ENCODE measurements around the gene KCNQ1. TPM values are rescaled to one million over a fixed set of nuclear protein-coding genes. Genes with fewer than 3 reads are reported as not detected.

KCNQ1 gene
- total RNA-seq, 2 experiments from 2014 or later: 24.2 to 26.6 TPM

GRCh38 chr11:2715716-2716350 lies 271.0 kb downstream of the KCNQ1 start:
- Mint-ChIP-seq H3K4me3 (no peak overlapping the region), H3K27me3 (no peaks in the 10 kb centered on the region), H3K9me3 (no peaks in the 10 kb centered on the region), H3K27ac (no peak overlapping the region), H3K4me1 (no peaks in the 10 kb centered on the region), H3K36me3 (no peaks in the 10 kb centered on the region)
- ATAC-seq (ENCODE audit: low read depth) (no peak), DNase-seq (no peak)
- POLR2A ChIA-PET: no interaction called here

GRCh38 chr11:2716376-2717095 lies 271.7 kb downstream of the KCNQ1 start:
- Mint-ChIP-seq H3K4me3 (no peak overlapping the region), H3K27ac (no peak overlapping the region), H3K9me3 (no peaks in the 10 kb centered on the region), H3K4me1 (no peaks in the 10 kb centered on the region), H3K36me3 (no peaks in the 10 kb centered on the region), H3K27me3 (no peaks in the 10 kb centered on the region)
- ATAC-seq (ENCODE audit: low read depth): no peak
- POLR2A ChIA-PET: no interaction called here
- no peak for DNase-seq

GRCh38 chr11:2717561-2718325 lies 272.9 kb downstream of the KCNQ1 start:
- Mint-ChIP-seq H3K27ac (no peak overlapping the region), H3K9me3 (no peaks in the 10 kb centered on the region), H3K4me1 (no peaks in the 10 kb centered on the region), H3K4me3 (no peak overlapping the region), H3K27me3 (no peaks in the 10 kb centered on the region), H3K36me3 (no peaks in the 10 kb centered on the region)
- ATAC-seq (ENCODE audit: low read depth): no peak
- POLR2A ChIA-PET: no interaction called here
- DNase-seq: no peak

- Mint-ChIP-seq H3K27me3 (no peaks in the 10 kb centered on the region), H3K4me1 (no peaks in the 10 kb centered on the region), H3K27ac (no peak overlapping the region), H3K4me3 (no peak overlapping the region), H3K36me3 (no peaks in the 10 kb centered on the region), H3K9me3 (no peaks in the 10 kb centered on the region)
- no peak for DNase-seq
- POLR2A ChIA-PET: no interaction called here
- ATAC-seq (ENCODE audit: low read depth): no peak
Observed at GRCh38 chr11:2718817-2719438, 274.1 kb downstream of the KCNQ1 start.

- Mint-ChIP-seq H3K27ac (no peak overlapping the region), H3K27me3 (no peaks in the 10 kb centered on the region), H3K4me3 (no peak overlapping the region), H3K9me3 (no peaks in the 10 kb centered on the region), H3K36me3 (no peaks in the 10 kb centered on the region), H3K4me1 (no peaks in the 10 kb centered on the region)
- POLR2A ChIA-PET: no interaction called here
- DNase-seq: no peak
- ATAC-seq (ENCODE audit: low read depth): no peak
Observed at GRCh38 chr11:2719831-2720590, 275.2 kb downstream of the KCNQ1 start.

- POLR2A ChIA-PET: no interaction called here
- ATAC-seq (ENCODE audit: low read depth) (no peak), DNase-seq (no peak)
Observed at GRCh38 chr11:2721210-2721916, 276.6 kb downstream of the KCNQ1 start.

GRCh38 chr11:2722955-2723354 lies 278.1 kb downstream of the KCNQ1 start:
- H3K4me1 Mint-ChIP-seq: no peaks in the 10 kb centered on the region
- POLR2A ChIA-PET: no interaction called here
- no peak overlapping the region for H3K4me3 Mint-ChIP-seq
- H3K36me3 Mint-ChIP-seq: no peaks in the 10 kb centered on the region
- H3K27ac Mint-ChIP-seq: no peak overlapping the region
- ATAC-seq (ENCODE audit: low read depth): no peak
- DNase-seq: no peak
- H3K27me3 Mint-ChIP-seq: no peaks in the 10 kb centered on the region
- H3K9me3 Mint-ChIP-seq: no peaks in the 10 kb centered on the region

More at GRCh38 chr11:2721210-2721916, 276.6 kb downstream of the KCNQ1 start:
- Mint-ChIP-seq H3K27me3 (no peaks in the 10 kb centered on the region), H3K27ac (no peak overlapping the region), H3K4me3 (no peak overlapping the region), H3K36me3 (no peaks in the 10 kb centered on the region), H3K9me3 (no peaks in the 10 kb centered on the region), H3K4me1 (no peaks in the 10 kb centered on the region)

GRCh38 chr11:2724104-2724503 lies 279.3 kb downstream of the KCNQ1 start:
- no peaks in the 10 kb centered on the region for H3K27me3 Mint-ChIP-seq
- H3K4me1 Mint-ChIP-seq: no peaks in the 10 kb centered on the region
- no peak for ATAC-seq (ENCODE audit: low read depth)
- no peaks in the 10 kb centered on the region for H3K36me3 Mint-ChIP-seq
- POLR2A ChIA-PET: no interaction called here
- no peak for DNase-seq
- H3K9me3 Mint-ChIP-seq: no peaks in the 10 kb centered on the region
- no peak overlapping the region for H3K27ac Mint-ChIP-seq
- H3K4me3 Mint-ChIP-seq: no peak overlapping the region

GRCh38 chr11:2724653-2725367 lies 280.0 kb downstream of the KCNQ1 start:
- Mint-ChIP-seq H3K27ac (no peak overlapping the region), H3K9me3 (no peaks in the 10 kb centered on the region), H3K36me3 (no peaks in the 10 kb centered on the region), H3K27me3 (no peaks in the 10 kb centered on the region), H3K4me3 (no peak overlapping the region), H3K4me1 (no peaks in the 10 kb centered on the region)
- POLR2A ChIA-PET: no interaction called here
- ATAC-seq (ENCODE audit: low read depth): no peak
- DNase-seq: no peak

- ATAC-seq (ENCODE audit: low read depth) (no peak), DNase-seq (no peak)
- no peak overlapping the region for H3K4me3 Mint-ChIP-seq
- H3K27me3 Mint-ChIP-seq: no peaks in the 10 kb centered on the region
- POLR2A ChIA-PET: no interaction called here
- H3K9me3 Mint-ChIP-seq: no peaks in the 10 kb centered on the region
- no peaks in the 10 kb centered on the region for H3K36me3 Mint-ChIP-seq
- H3K4me1 Mint-ChIP-seq: no peaks in the 10 kb centered on the region
- no peak overlapping the region for H3K27ac Mint-ChIP-seq
Observed at GRCh38 chr11:2725368-2726300, 280.8 kb downstream of the KCNQ1 start.

GRCh38 chr11:2726964-2727363 lies 282.2 kb downstream of the KCNQ1 start:
- no peaks in the 10 kb centered on the region for H3K9me3 Mint-ChIP-seq
- H3K27me3 Mint-ChIP-seq: no peaks in the 10 kb centered on the region
- no peaks in the 10 kb centered on the region for H3K4me1 Mint-ChIP-seq
- POLR2A ChIA-PET: no interaction called here
- ATAC-seq (ENCODE audit: low read depth) (no peak), DNase-seq (no peak)
- no peak overlapping the region for H3K4me3 Mint-ChIP-seq
- no peaks in the 10 kb centered on the region for H3K36me3 Mint-ChIP-seq
- H3K27ac Mint-ChIP-seq: no peak overlapping the region
